Sigmoid colon (tissue), 7 donors: Measurements from ENCODE around the gene LIMD2. TPM values are rescaled to one million over a fixed set of nuclear protein-coding genes. Genes with fewer than 3 reads are reported as not detected.
A peak's percentile ranks its signal among the peaks of the same experiment; 100 is the strongest.

ENCODE experiments used
- DNase-seq: peaks from one replicate; pipeline ENCODE4 v3.0.0-alpha.2; 2019
- H3K27ac ChIP-seq, 4 donors: fragments of 200-600 bp; sonication (generic); one replicate each; pipeline ENCODE4 v1.5.1; 2016 to 2019; ENCODE audit warnings: mild to moderate bottlenecking in 1 of 4
- H3K27me3 ChIP-seq, 3 donors: fragments of 200-600 bp; sonication (generic); one replicate each; pipeline ENCODE4 v1.5.1; 2019; ENCODE audit warnings: mild to moderate bottlenecking in 1 of 3
- H3K36me3 ChIP-seq, 4 donors: fragments of 200-600 bp; sonication (generic); one replicate each; pipeline ENCODE4 v1.5.1; 2016 to 2019
- H3K4me1 ChIP-seq, 4 donors: fragments of 200-600 bp; sonication (generic); one replicate each; pipeline ENCODE4 v1.5.1; 2017 to 2019
- H3K4me3 ChIP-seq, 4 donors: fragments of 200-600 bp; sonication (generic); one replicate each; pipeline ENCODE4 v1.5.1; 2017 to 2019; ENCODE audit warnings: mild to moderate bottlenecking in 2 of 4, moderate library complexity in 1 of 4
- H3K9me3 ChIP-seq, 4 donors: fragments of 200-600 bp in 3 of 4; sonication (generic) in 3 of 4; one replicate each; pipeline versions ENCODE4 v1.5.1 to v1.6.1; 2013 to 2019
- EP300 ChIP-seq, 4 donors: sonication (generic); formaldehyde crosslinking; IDR thresholded peaks; one replicate each; pipeline ENCODE4 v1.6.1; 2017; ENCODE audit warnings: antibody characterized with exemption in 4 of 4
- POLR2A ChIP-seq, 2 donors: fragments of 450-650 bp; IDR thresholded peaks; one replicate each; pipeline ENCODE4 v1.6.1; 2016; ENCODE audit warnings: antibody characterized with exemption in 2 of 2, mild to moderate bottlenecking in 2 of 2, moderate library complexity in 2 of 2
- POLR2AphosphoS5 ChIP-seq, 4 donors: sonication (generic); formaldehyde crosslinking; IDR thresholded peaks; one replicate each; pipeline ENCODE4 v1.6.1; 2017; ENCODE audit warnings: antibody characterized with exemption in 4 of 4
- WGBS, 2 donors: extraction: QIAGEN DNeasy Blood & Tissue Kit; methylation state at CpG; one replicate each; pipeline ENCODE4 v1.1.7; 2013; 5-methylcytosine and 5-hydroxymethylcytosine counted together
- intact Hi-C: fragments of 100-400 bp; cut with DNase I; formaldehyde crosslinking; loops from one replicate; pipeline ENCODE4 v1.15.1; 2023
- polyA plus RNA-seq, 3 donors: library from polyadenylated mRNA; stranded (reverse); fragments of 200-250 nt; gene quantifications; one replicate each; pipeline ENCODE4 v1.2.3, GENCODE V29; 2013
- total RNA-seq, 4 donors: library from RNA; depleted of rRNA; stranded (reverse); fragments of >200 nt; gene quantifications; one replicate each; pipeline ENCODE4 v1.1.0, GENCODE V29; 2016
- TF ChIP-seq, protein P1 (sequence below), 4 experiments: fragments of 450-650 bp in 3 of 4; fragments of 200-600 bp in 1 of 4; IDR thresholded peaks; one replicate each; pipeline ENCODE4 v1.5.1; 2016 to 2019; ENCODE audit warnings: antibody characterized with exemption in 4 of 4, mild to moderate bottlenecking in 3 of 4, moderate library complexity in 2 of 4
- donor health status: healthy with polysubstance abuse.
- donor health status: Bipolar disorder and iron deficiency.
- donor health status: healthy.

The LIMD2 gene
- total and polyA plus RNA-seq, 7 donors = 3.0 to 119 (median 7.5) TPM

DNA sequence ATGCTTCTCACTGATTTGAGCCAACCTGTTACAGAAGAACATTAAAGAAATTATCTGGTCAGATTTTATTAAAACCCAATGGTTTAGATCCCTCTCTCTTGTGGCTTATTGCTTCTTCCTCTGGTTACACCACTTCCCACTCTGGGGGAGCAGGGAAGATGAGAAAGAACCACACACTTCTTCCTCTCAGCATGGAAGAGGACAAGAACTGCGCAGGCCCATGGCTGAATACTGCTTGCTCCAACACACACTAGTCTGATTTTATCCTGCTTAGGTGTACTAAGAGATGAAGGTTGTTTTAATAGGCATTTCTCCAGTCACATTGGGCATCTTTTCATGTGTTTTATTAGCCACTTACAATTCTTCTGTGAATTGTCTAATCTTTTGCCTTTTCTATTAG lies 50.1 kb downstream of the LIMD2 start:
- H3K9me3 ChIP-seq = no peaks in the 10 kb centered on the region
- peaks cover 0 to 47% (median 9%) of the 10 kb centered on the region in 4 donors for H3K36me3 ChIP-seq
- intact Hi-C loops = no loop called here
- H3K4me3 ChIP-seq = no peak overlapping the region
- TF ChIP-seq POLR2AphosphoS5 (IDR thresholded peaks at IDR 0.05) (no peak), POLR2A (IDR thresholded peaks at IDR 0.05) (no peak), EP300 (IDR thresholded peaks at IDR 0.05) (no peak)
- TF ChIP-seq, protein P1, sequence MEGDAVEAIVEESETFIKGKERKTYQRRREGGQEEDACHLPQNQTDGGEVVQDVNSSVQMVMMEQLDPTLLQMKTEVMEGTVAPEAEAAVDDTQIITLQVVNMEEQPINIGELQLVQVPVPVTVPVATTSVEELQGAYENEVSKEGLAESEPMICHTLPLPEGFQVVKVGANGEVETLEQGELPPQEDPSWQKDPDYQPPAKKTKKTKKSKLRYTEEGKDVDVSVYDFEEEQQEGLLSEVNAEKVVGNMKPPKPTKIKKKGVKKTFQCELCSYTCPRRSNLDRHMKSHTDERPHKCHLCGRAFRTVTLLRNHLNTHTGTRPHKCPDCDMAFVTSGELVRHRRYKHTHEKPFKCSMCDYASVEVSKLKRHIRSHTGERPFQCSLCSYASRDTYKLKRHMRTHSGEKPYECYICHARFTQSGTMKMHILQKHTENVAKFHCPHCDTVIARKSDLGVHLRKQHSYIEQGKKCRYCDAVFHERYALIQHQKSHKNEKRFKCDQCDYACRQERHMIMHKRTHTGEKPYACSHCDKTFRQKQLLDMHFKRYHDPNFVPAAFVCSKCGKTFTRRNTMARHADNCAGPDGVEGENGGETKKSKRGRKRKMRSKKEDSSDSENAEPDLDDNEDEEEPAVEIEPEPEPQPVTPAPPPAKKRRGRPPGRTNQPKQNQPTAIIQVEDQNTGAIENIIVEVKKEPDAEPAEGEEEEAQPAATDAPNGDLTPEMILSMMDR (IDR thresholded peaks at IDR 0.05) = no peak
- H3K27ac ChIP-seq = no peak overlapping the region
- H3K4me1 ChIP-seq = peaks cover 0 to 49% (median 41%) of the 10 kb centered on the region in 4 donors
- DNase-seq = no peak
- H3K27me3 ChIP-seq = no peaks in the 10 kb centered on the region
- WGBS, 2 donors = 71 to 90% methylated on average over 1 of the region's 1 CpG

DNA sequence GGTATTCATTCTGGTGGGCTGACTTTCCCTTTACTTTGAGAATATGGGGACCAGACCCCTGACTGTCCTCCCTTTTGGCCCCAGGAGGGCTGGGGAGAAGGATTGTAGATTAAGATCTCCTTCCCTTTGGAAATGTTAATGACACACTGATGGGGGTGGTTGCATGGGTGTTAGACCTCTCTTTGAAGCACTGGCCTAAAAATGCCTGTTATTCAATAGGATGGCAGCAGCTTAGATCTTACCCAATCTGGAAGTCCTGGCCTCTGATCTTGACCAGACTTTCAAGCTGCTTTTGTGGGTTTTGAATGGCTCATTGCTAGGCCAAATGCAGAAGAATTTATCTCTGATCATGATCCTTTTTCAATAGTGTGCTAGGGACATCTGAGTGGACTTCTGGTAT lies 52.0 kb downstream of the LIMD2 start:
- H3K4me3 ChIP-seq = no peak overlapping the region
- peaks cover 0 to 36% (median 10%) of the 10 kb centered on the region in 4 donors for H3K36me3 ChIP-seq
- TF ChIP-seq POLR2AphosphoS5 (IDR thresholded peaks at IDR 0.05) (no peak), EP300 (IDR thresholded peaks at IDR 0.05) (no peak), POLR2A (IDR thresholded peaks at IDR 0.05) (no peak)
- TF ChIP-seq, protein P1 (IDR thresholded peaks at IDR 0.05) = no peak
- peak overlapping the region in 2 of 4 donors; percentile 51 to 55 for H3K27ac ChIP-seq
- no peak for DNase-seq
- peaks cover 0 to 38% (median 33%) of the 10 kb centered on the region in 4 donors for H3K4me1 ChIP-seq
- H3K27me3 ChIP-seq = no peaks in the 10 kb centered on the region
- intact Hi-C loops = no loop called here
- no peaks in the 10 kb centered on the region for H3K9me3 ChIP-seq

DNA sequence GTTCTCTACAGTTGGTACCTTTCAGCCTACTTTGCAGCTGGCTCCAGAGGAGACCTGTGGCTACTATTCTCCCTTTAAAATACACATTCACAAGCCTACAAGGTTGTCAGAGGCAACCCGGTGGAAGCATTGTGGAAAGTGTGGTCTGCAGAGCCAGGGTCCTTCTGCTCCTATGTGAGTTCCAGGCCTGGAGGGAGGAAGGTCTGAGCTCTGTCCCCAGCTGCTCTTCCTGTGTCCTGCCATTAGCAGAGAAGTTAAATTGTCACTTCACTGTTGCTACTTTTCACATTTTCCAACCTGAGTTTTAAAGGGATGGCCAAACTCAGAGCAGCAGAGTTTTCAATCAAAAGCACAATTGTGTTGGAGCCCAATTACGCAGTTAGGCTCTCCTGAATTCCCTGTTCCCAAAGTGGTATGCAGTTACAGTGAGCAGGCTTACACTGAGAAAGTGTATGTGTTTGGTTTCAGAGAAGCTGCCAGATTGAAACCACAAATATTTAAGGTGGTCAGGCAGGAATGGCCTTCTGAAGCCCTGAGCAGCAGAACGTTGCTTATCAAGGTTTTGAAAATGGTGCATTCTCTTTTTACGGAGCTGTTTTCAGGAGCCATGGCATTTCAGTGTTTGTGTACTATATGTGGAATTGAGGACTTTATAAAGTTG lies 52.7 kb downstream of the LIMD2 start:
- H3K9me3 ChIP-seq = no peaks in the 10 kb centered on the region
- no peak for TF ChIP-seq POLR2A (IDR thresholded peaks at IDR 0.05)
- no peak for TF ChIP-seq POLR2AphosphoS5 (IDR thresholded peaks at IDR 0.05)
- no peak for TF ChIP-seq EP300 (IDR thresholded peaks at IDR 0.05)
- TF ChIP-seq, protein P1 (IDR thresholded peaks at IDR 0.05) = no peak
- no peak overlapping the region for H3K4me3 ChIP-seq
- no peaks in the 10 kb centered on the region for H3K27me3 ChIP-seq
- intact Hi-C loops = no loop called here
- WGBS, 2 donors = 86 to 88% methylated on average over 4 of the region's 4 CpGs
- peaks cover 0 to 34% (median 10%) of the 10 kb centered on the region in 4 donors for H3K36me3 ChIP-seq
- H3K27ac ChIP-seq = peak overlapping the region in 3 of 4 donors; percentile 7 to 55 (median 51)
- no peak for DNase-seq
- H3K4me1 ChIP-seq = peaks cover 0 to 32% (median 26%) of the 10 kb centered on the region in 4 donors

DNA sequence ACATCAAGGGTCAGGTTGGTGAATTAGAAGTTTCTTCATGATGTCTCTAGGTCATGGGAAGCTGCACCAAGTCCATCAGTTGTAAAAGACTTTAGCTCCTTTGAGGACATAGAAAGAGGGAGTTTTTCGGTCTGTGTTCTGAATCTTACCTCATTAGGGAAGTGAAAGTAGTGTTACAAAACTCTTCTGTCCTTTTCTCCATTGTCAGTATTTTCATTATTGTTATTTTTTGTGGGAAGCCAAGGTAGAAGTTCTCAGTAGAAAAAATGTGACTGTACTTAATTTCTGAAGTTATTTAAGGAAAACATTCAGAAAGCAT lies 53.5 kb downstream of the LIMD2 start:
- TF ChIP-seq, protein P1 (IDR thresholded peaks at IDR 0.05) = no peak
- TF ChIP-seq EP300 (IDR thresholded peaks at IDR 0.05) (no peak), POLR2A (IDR thresholded peaks at IDR 0.05) (no peak), POLR2AphosphoS5 (IDR thresholded peaks at IDR 0.05) (no peak)
- Histone ChIP-seq H3K27me3 (no peaks in the 10 kb centered on the region), H3K4me1 (peaks cover 0 to 32% (median 24%) of the 10 kb centered on the region in 4 donors), H3K9me3 (no peaks in the 10 kb centered on the region), H3K27ac (peak overlapping the region in 3 of 4 donors; percentile 40 to 55 (median 51)), H3K4me3 (no peak overlapping the region), H3K36me3 (peaks cover 0 to 34% (median 10%) of the 10 kb centered on the region in 4 donors)
- intact Hi-C loops = no loop called here
- no peak for DNase-seq
- WGBS, 2 donors = 67 to 83% methylated on average over 1 of the region's 1 CpG

Other genes starting within 250 kb of the LIMD2 start
- gene ACE, start 223.1 kb downstream of the LIMD2 start, total RNA-seq = 10 to 100 TPM in 1 of 4 donors, 1 to 10 TPM in 3; 1.4 to 24.9 (median 2.8) TPM
- gene ACE, start 223.1 kb downstream of the LIMD2 start, polyA plus RNA-seq = 1 to 10 TPM; 2.4 to 9.8 (median 2.5) TPM
- not detected for gene KCNH6, start 176.8 kb downstream of the LIMD2 start, total RNA-seq
- under 1 TPM in 1 of 3 donors, not detected in 2; 0.13 TPM for gene KCNH6, start 176.8 kb downstream of the LIMD2 start, polyA plus RNA-seq
- 10 to 100 TPM; 19.7 to 28.9 (median 23.5) TPM for gene DCAF7, start 149.6 kb downstream of the LIMD2 start, total RNA-seq
- gene DCAF7, start 149.6 kb downstream of the LIMD2 start, polyA plus RNA-seq = 10 to 100 TPM; 14.4 to 34.6 (median 23.1) TPM
- 10 to 100 TPM; 11.2 to 19.9 (median 14.3) TPM for gene TACO1, start 99.2 kb downstream of the LIMD2 start, total RNA-seq
- 10 to 100 TPM; 28.1 to 50.9 (median 34.2) TPM for gene TACO1, start 99.2 kb downstream of the LIMD2 start, polyA plus RNA-seq
- gene MAP3K3, start 77.7 kb downstream of the LIMD2 start, total RNA-seq = 10 to 100 TPM; 51.5 to 68.7 (median 59.8) TPM
- 10 to 100 TPM in 1 of 3 donors, 1 to 10 TPM in 2; 4.4 to 18.8 (median 8.4) TPM for gene MAP3K3, start 77.7 kb downstream of the LIMD2 start, polyA plus RNA-seq
- gene STRADA, start 41.7 kb upstream of the LIMD2 start, total RNA-seq = 10 to 100 TPM; 20.0 to 45.1 (median 24.7) TPM
- gene STRADA, start 41.7 kb upstream of the LIMD2 start, polyA plus RNA-seq = 10 to 100 TPM in 1 of 3 donors, 1 to 10 TPM in 2; 7.2 to 18.3 (median 7.6) TPM
- 10 to 100 TPM; 35.7 to 47.1 (median 43.5) TPM for gene CCDC47, start 73.5 kb upstream of the LIMD2 start, total RNA-seq
- gene CCDC47, start 73.5 kb upstream of the LIMD2 start, polyA plus RNA-seq = 10 to 100 TPM; 12.0 to 65.4 (median 39.3) TPM
- gene DDX42, start 74.0 kb upstream of the LIMD2 start, total RNA-seq = 100 to 1,000 TPM in 2 of 4 donors, 10 to 100 TPM in 2; 82.0 to 136 (median 101) TPM
- gene DDX42, start 74.0 kb upstream of the LIMD2 start, polyA plus RNA-seq = 10 to 100 TPM; 30.7 to 62.3 (median 40.8) TPM
- gene PSMC5, start 127.3 kb upstream of the LIMD2 start, total RNA-seq = 100 to 1,000 TPM in 3 of 4 donors, 10 to 100 TPM in 1; 94.2 to 161 (median 113) TPM
- gene PSMC5, start 127.3 kb upstream of the LIMD2 start, polyA plus RNA-seq = 100 to 1,000 TPM in 2 of 3 donors, 10 to 100 TPM in 1; 95.7 to 157 (median 130) TPM
- gene FTSJ3, start 127.5 kb upstream of the LIMD2 start, total RNA-seq = 10 to 100 TPM; 31.0 to 65.8 (median 47.6) TPM
- gene FTSJ3, start 127.5 kb upstream of the LIMD2 start, polyA plus RNA-seq = 10 to 100 TPM in 2 of 3 donors, 1 to 10 TPM in 1; 7.9 to 30.7 (median 10.2) TPM
- gene SMARCD2, start 142.6 kb upstream of the LIMD2 start, total RNA-seq = 100 to 1,000 TPM in 2 of 4 donors, 10 to 100 TPM in 2; 79.7 to 122 (median 105) TPM
- gene SMARCD2, start 142.6 kb upstream of the LIMD2 start, polyA plus RNA-seq = 10 to 100 TPM; 44.4 to 95.9 (median 50.6) TPM
- gene CSH2, start 173.6 kb upstream of the LIMD2 start, total RNA-seq = not detected
- gene CSH2, start 173.6 kb upstream of the LIMD2 start, polyA plus RNA-seq = not detected
- not detected for gene GH2, start 181.8 kb upstream of the LIMD2 start, total RNA-seq
- gene GH2, start 181.8 kb upstream of the LIMD2 start, polyA plus RNA-seq = not detected
- gene CSH1, start 196.4 kb upstream of the LIMD2 start, total RNA-seq = not detected
- gene CSH1, start 196.4 kb upstream of the LIMD2 start, polyA plus RNA-seq = not detected
- gene CSHL1, start 211.1 kb upstream of the LIMD2 start, total RNA-seq = not detected
- not detected for gene CSHL1, start 211.1 kb upstream of the LIMD2 start, polyA plus RNA-seq
- gene GH1, start 218.7 kb upstream of the LIMD2 start, total RNA-seq = not detected
- under 1 TPM in 1 of 3 donors, not detected in 2; 0.25 TPM for gene GH1, start 218.7 kb upstream of the LIMD2 start, polyA plus RNA-seq
- 1 to 10 TPM in 2 of 4 donors, under 1 TPM in 2; 0.66 to 1.8 (median 0.96) TPM for gene CD79B, start 232.2 kb upstream of the LIMD2 start, total RNA-seq
- 100 to 1,000 TPM in 1 of 3 donors, 1 to 10 TPM in 1, not detected in 1; 2.4 to 112 TPM for gene CD79B, start 232.2 kb upstream of the LIMD2 start, polyA plus RNA-seq